Dedifferentiated amniotic fluid mesenchymal stem cell (primary cell): ENCODE data around the gene TMEM92.
A peak's percentile ranks its signal among the peaks of the same experiment; 100 is the strongest.

ENCODE experiments used
- DNase-seq: peaks from one replicate; pipeline ENCODE4 v3.0.0-alpha.2; 2016; ENCODE audit errors: extremely low spot score

TMEM92 gene

GRCh38 chr17:50274142-50274896 lies at the start of gene TMEM92:
TSS of gene TMEM92 (plus strand) at chr17:50274466. CDS start at chr17:50274502, 36 bp downstream.
- no peak for DNase-seq

GRCh38 chr17:50225701-50226240 lies 48.5 kb upstream of the TMEM92 start:
- no peak for DNase-seq

- no peak for DNase-seq
Observed at GRCh38 chr17:50234581-50234980, 39.7 kb upstream of the TMEM92 start.

GRCh38 chr17:50237901-50238300 lies 36.4 kb upstream of the TMEM92 start:
- DNase-seq = no peak

GRCh38 chr17:50238601-50239280 lies 35.5 kb upstream of the TMEM92 start:
- DNase-seq = no peak

- DNase-seq = no peak
Observed at GRCh38 chr17:50239937-50240336, 34.3 kb upstream of the TMEM92 start.

- peak; percentile 36 for DNase-seq
Observed at GRCh38 chr17:50240851-50241250, 33.4 kb upstream of the TMEM92 start.

GRCh38 chr17:50241431-50241830 lies 32.8 kb upstream of the TMEM92 start:
- DNase-seq = no peak

- DNase-seq = no peak
Observed at GRCh38 chr17:50244771-50245170, 29.5 kb upstream of the TMEM92 start.

- DNase-seq = no peak
Observed at GRCh38 chr17:50248255-50248654, 26.0 kb upstream of the TMEM92 start.

- no peak for DNase-seq
Observed at GRCh38 chr17:50252781-50253180, 21.5 kb upstream of the TMEM92 start.

- DNase-seq = no peak
Observed at GRCh38 chr17:50255766-50256635, 18.3 kb upstream of the TMEM92 start.

GRCh38 chr17:50256826-50257618 lies 17.2 kb upstream of the TMEM92 start:
- DNase-seq = no peak

- no peak for DNase-seq
Observed at GRCh38 chr17:50257676-50258224, 16.5 kb upstream of the TMEM92 start.

- peak; percentile 82 for DNase-seq
Observed at GRCh38 chr17:50258647-50259476, 15.4 kb upstream of the TMEM92 start.

- DNase-seq = no peak
Observed at GRCh38 chr17:50259477-50260324, 14.6 kb upstream of the TMEM92 start.

- no peak for DNase-seq
Observed at GRCh38 chr17:50260501-50260911, 13.8 kb upstream of the TMEM92 start.

- no peak for DNase-seq
Observed at GRCh38 chr17:50261051-50261915, 13.0 kb upstream of the TMEM92 start.
